H9 (cell line): ENCODE data around the gene TNPO3. TPM values are rescaled to one million over a fixed set of nuclear protein-coding genes. Genes with fewer than 3 reads are reported as not detected.

Source experiments
- DNase-seq: peaks from one replicate; pipeline ENCODE4 v3.0.0-alpha.2; 2017
- H2AFZ ChIP-seq: one replicate; pipeline ENCODE4 v1.6.1; 2013; ENCODE audit warnings: mild to moderate bottlenecking, low read length, control low read depth, moderate library complexity
- H2AK5ac ChIP-seq: 2 replicates; pipeline ENCODE4 v1.6.1; 2013; ENCODE audit warnings: low read length, control low read depth, mixed read lengths; ENCODE audit not compliant: insufficient read length
- H2BK120ac ChIP-seq: one replicate; pipeline ENCODE4 v1.6.1; 2013; ENCODE audit warnings: low read depth, mild to moderate bottlenecking, low read length, control low read depth, inconsistent platforms; ENCODE audit not compliant: poor library complexity, severe bottlenecking
- H2BK12ac ChIP-seq: 2 replicates; pipeline ENCODE4 v1.6.1; 2013; ENCODE audit warnings: low read length, control low read depth, mixed read lengths, low read depth; ENCODE audit not compliant: insufficient read length
- H2BK15ac ChIP-seq: 2 replicates; pipeline ENCODE4 v1.6.1; 2013; ENCODE audit warnings: low read depth, low read length, control low read depth
- H2BK20ac ChIP-seq: one replicate; pipeline ENCODE4 v1.6.1; 2013; ENCODE audit warnings: low read depth, mild to moderate bottlenecking, low read length, control low read depth, inconsistent platforms; ENCODE audit not compliant: poor library complexity, severe bottlenecking
- H2BK5ac ChIP-seq: 2 replicates; pipeline ENCODE4 v1.6.1; 2013; ENCODE audit warnings: low read length, control low read depth, mixed read lengths; ENCODE audit not compliant: insufficient read length
- H3K14ac ChIP-seq: 2 replicates; pipeline ENCODE4 v1.6.1; 2013; ENCODE audit warnings: low read length, control low read depth; ENCODE audit not compliant: insufficient read depth
- H3K18ac ChIP-seq: 2 replicates; pipeline ENCODE4 v1.6.1; 2013; ENCODE audit warnings: low read depth, mild to moderate bottlenecking, mixed read lengths, low read length, control low read depth; ENCODE audit not compliant: insufficient read length
- H3K23ac ChIP-seq: 2 replicates; pipeline ENCODE4 v1.6.1; 2013; ENCODE audit warnings: low read length, control low read depth, mixed read lengths, low read depth; ENCODE audit not compliant: insufficient read length
- H3K23me2 ChIP-seq: 2 replicates; pipeline ENCODE4 v1.6.1; 2013; ENCODE audit warnings: low read depth, mild to moderate bottlenecking, mixed read lengths, low read length, control low read depth; ENCODE audit not compliant: insufficient read length, poor library complexity, severe bottlenecking
- H3K27ac ChIP-seq: 2 replicates; pipeline ENCODE4 v1.5.1; 2013; ENCODE audit warnings: low read length, control low read depth, mixed read lengths, low read depth; ENCODE audit not compliant: insufficient read length
- H3K27me3 ChIP-seq: 2 replicates; pipeline ENCODE4 v1.6.1; 2013; ENCODE audit warnings: low read length, control low read depth, inconsistent platforms; ENCODE audit not compliant: insufficient read depth
- H3K4ac ChIP-seq: 2 replicates; pipeline ENCODE4 v1.6.1; 2013; ENCODE audit warnings: low read depth, mild to moderate bottlenecking, control low read depth, inconsistent platforms, low read length, moderate library complexity
- H3K4me1 ChIP-seq: 2 replicates; pipeline ENCODE4 v1.6.1; 2013; ENCODE audit warnings: low read length, control low read depth, inconsistent platforms; ENCODE audit not compliant: insufficient read depth
- H3K4me2 ChIP-seq: 2 replicates; pipeline ENCODE4 v1.6.1; 2013; ENCODE audit warnings: low read length, control low read depth, mixed read lengths; ENCODE audit not compliant: insufficient read length, insufficient read depth
- H3K56ac ChIP-seq: 2 replicates; pipeline ENCODE4 v1.6.1; 2013; ENCODE audit warnings: low read depth, mild to moderate bottlenecking, mixed read lengths, low read length, control low read depth; ENCODE audit not compliant: insufficient read length
- H3K79me1 ChIP-seq: 2 replicates; pipeline ENCODE4 v1.6.1; 2013; ENCODE audit warnings: low read depth, mild to moderate bottlenecking, moderate library complexity, low read length, control low read depth, inconsistent platforms; ENCODE audit not compliant: insufficient read depth, poor library complexity, severe bottlenecking
- H3K79me2 ChIP-seq: 2 replicates; pipeline ENCODE4 v1.6.1; 2013; ENCODE audit warnings: low read length, control low read depth, inconsistent platforms; ENCODE audit not compliant: insufficient read depth
- H3K9ac ChIP-seq: 2 replicates; pipeline ENCODE4 v1.6.1; 2013; ENCODE audit warnings: low read length, control low read depth, mixed read lengths; ENCODE audit not compliant: insufficient read length; ENCODE audit errors: extremely low read depth
- H3K9me3 ChIP-seq: one replicate; pipeline ENCODE4 v1.6.1; 2013; ENCODE audit warnings: low read depth, low read length, inconsistent platforms; ENCODE audit not compliant: control insufficient read depth
- H3T11ph ChIP-seq: one replicate; pipeline ENCODE4 v1.6.1; 2013; ENCODE audit warnings: mild to moderate bottlenecking, low read length, control low read depth, inconsistent platforms
- H4K20me1 ChIP-seq: one replicate; pipeline ENCODE4 v1.6.1; 2013; ENCODE audit not compliant: control insufficient read depth, insufficient read length, insufficient read depth
- H4K5ac ChIP-seq: 2 replicates; pipeline ENCODE4 v1.6.1; 2013; ENCODE audit warnings: low read depth, mild to moderate bottlenecking, mixed read lengths, low read length, control low read depth; ENCODE audit not compliant: insufficient read length
- H4K8ac ChIP-seq: replicated peaks from 2 replicates; pipeline ENCODE4 v1.6.1; 2013; ENCODE audit warnings: low read length, control low read depth, mixed read lengths, low read depth; ENCODE audit not compliant: insufficient read length
- H4K91ac ChIP-seq: 2 replicates; pipeline ENCODE4 v1.6.1; 2013; ENCODE audit warnings: low read depth, mild to moderate bottlenecking, moderate library complexity, mixed read lengths, low read length, control low read depth; ENCODE audit not compliant: insufficient read length
- H3K27ac Mint-ChIP-seq, 3 experiments: 2 replicates in 2 of 3; 3 replicates in 1 of 3; pipeline ENCODE4 v1.8.0; 2020 to 2021; ENCODE audit warnings: mixed read lengths in 3 of 3, mild to moderate bottlenecking in 1 of 3, moderate library complexity in 1 of 3
- H3K27me3 Mint-ChIP-seq: 2 replicates; pipeline ENCODE4 v1.8.0; 2021; ENCODE audit warnings: low read depth, mild to moderate bottlenecking, moderate library complexity, mixed read lengths
- H3K36me3 Mint-ChIP-seq, 3 experiments: 2 replicates in 2 of 3; 3 replicates in 1 of 3; pipeline ENCODE4 v1.8.0; 2020 to 2021; ENCODE audit warnings: low read depth in 3 of 3, mixed read lengths in 3 of 3; ENCODE audit not compliant: insufficient read depth in 1 of 3
- H3K4me1 Mint-ChIP-seq, 2 experiments: 2 replicates each; pipeline ENCODE4 v1.8.0; 2020; ENCODE audit warnings: mixed read lengths in 2 of 2
- H3K4me3 Mint-ChIP-seq, 2 experiments: 2 replicates in 1 of 2; 3 replicates in 1 of 2; pipeline ENCODE4 v1.8.0; 2020 to 2021; ENCODE audit warnings: mild to moderate bottlenecking in 2 of 2, mixed read lengths in 2 of 2, moderate library complexity in 1 of 2
- H3K9me3 Mint-ChIP-seq, 2 experiments: 2 replicates in 1 of 2; 3 replicates in 1 of 2; pipeline ENCODE4 v1.8.0; 2020; ENCODE audit warnings: mild to moderate bottlenecking in 2 of 2, mixed read lengths in 2 of 2, moderate library complexity in 1 of 2
- CTCF ChIP-seq: fragments of 200-600 bp; sonication (generic); conservative IDR thresholded peaks from 3 replicates; pipeline ENCODE4 v1.8.0; 2021; ENCODE audit warnings: antibody characterized with exemption, mild to moderate bottlenecking
- WGBS: extraction: QIAGEN DNeasy Blood & Tissue Kit; methylation state at CpG from one replicate; pipeline ENCODE4 v1.1.7; 2013; ENCODE audit warnings: missing lambda C conversion rate, low lambda C conversion rate, mixed read lengths; ENCODE audit not compliant: insufficient read length; ENCODE audit errors: extremely low coverage; 5-methylcytosine and 5-hydroxymethylcytosine counted together
- total RNA-seq: library from RNA; stranded (reverse); gene quantifications from 2 replicates; pipeline ENCODE4 v1.2.1, GENCODE V29; 2021

TNPO3 gene
- total RNA-seq, 1 experiment from 2014 or later = 90.1 TPM

DNA sequence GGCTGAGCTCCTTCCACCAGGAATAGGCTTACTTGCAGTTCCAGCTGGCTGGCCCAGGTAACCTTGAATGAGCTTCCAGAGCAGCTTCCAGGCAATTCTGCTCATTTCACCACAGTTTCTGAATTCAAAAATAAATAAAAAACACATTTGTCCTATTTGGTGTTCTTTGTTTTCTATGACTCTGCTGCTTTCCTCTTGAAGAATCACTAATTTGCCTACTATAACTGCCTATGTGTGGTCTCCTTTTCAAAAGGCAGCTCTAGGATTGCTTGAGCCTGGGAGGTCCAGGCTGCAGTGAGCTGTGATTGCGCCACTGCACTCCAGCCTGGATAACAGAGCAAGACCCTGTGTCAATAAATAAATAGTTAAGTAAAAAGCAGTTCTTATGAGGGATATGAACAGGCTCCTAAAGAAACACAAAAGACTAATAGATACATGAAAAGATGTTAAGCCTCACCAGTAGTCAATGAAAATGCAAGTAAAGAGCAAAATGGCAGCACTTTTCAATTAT is 19.5 kb upstream of the TNPO3 start:
- Mint-ChIP-seq H3K4me3 (no peak overlapping the region), H3K27me3 (peaks cover 1% of the 10 kb centered on the region; the same call in 1 of the 2 replicates), H3K4me1 (no peaks in the 10 kb centered on the region), H3K9me3 (no peaks in the 10 kb centered on the region; a peak in 2 of 5 replicates), H3K36me3 (no peaks in the 10 kb centered on the region; a peak in 1 of 7 replicates), H3K27ac (no peak overlapping the region)
- no peak overlapping the region for H2BK12ac ChIP-seq
- no peak overlapping the region for H2BK5ac ChIP-seq
- H3K18ac ChIP-seq = no peak overlapping the region
- no peak overlapping the region for H2BK20ac ChIP-seq
- H3K23ac ChIP-seq = no peak overlapping the region
- no peak for TF ChIP-seq CTCF
- no peak overlapping the region for H4K5ac ChIP-seq
- no peak overlapping the region for H4K8ac ChIP-seq
- WGBS = no CpG with 5 or more reads among the region's 1 CpG
- no peak overlapping the region for H3K9ac ChIP-seq
- no peak overlapping the region for H3K56ac ChIP-seq
- no peaks in the 10 kb centered on the region for H3K4me1 ChIP-seq
- no peak overlapping the region for H3T11ph ChIP-seq
- no peak overlapping the region for H3K27ac ChIP-seq
- H4K91ac ChIP-seq = no peak overlapping the region
- H3K79me1 ChIP-seq = no peaks in the 10 kb centered on the region
- H4K20me1 ChIP-seq = no peaks in the 10 kb centered on the region
- H3K27me3 ChIP-seq = no peaks in the 10 kb centered on the region
- H2BK120ac ChIP-seq = no peak overlapping the region
- no peak overlapping the region for H3K4ac ChIP-seq
- H2BK15ac ChIP-seq = no peak overlapping the region
- no peak overlapping the region for H3K14ac ChIP-seq
- no peak overlapping the region for H2AK5ac ChIP-seq
- no peak overlapping the region for H3K4me2 ChIP-seq
- no peaks in the 10 kb centered on the region for H3K9me3 ChIP-seq
- H3K23me2 ChIP-seq = no peaks in the 10 kb centered on the region
- no peak for DNase-seq
- H2AFZ ChIP-seq = no peak overlapping the region
- no peaks in the 10 kb centered on the region for H3K79me2 ChIP-seq
